B cell (primary cell): ENCODE results near the gene ETV6.

Source experiments
- EZH2 ChIP-seq: IDR thresholded peaks from 2 replicates; pipeline ENCODE4 v1.6.1; 2012; ENCODE audit warnings: borderline replicate concordance, low read depth, mild to moderate bottlenecking, moderate library complexity, low read length; ENCODE audit not compliant: insufficient read depth, poor library complexity, severe bottlenecking
- TF ChIP-seq, protein P1 (sequence below): fragments of 200-600 bp; IDR thresholded peaks from one replicate; pipeline ENCODE4 v1.8.0; 2022; ENCODE audit warnings: antibody characterized with exemption, mild to moderate bottlenecking

- TF ChIP-seq, protein P1, sequence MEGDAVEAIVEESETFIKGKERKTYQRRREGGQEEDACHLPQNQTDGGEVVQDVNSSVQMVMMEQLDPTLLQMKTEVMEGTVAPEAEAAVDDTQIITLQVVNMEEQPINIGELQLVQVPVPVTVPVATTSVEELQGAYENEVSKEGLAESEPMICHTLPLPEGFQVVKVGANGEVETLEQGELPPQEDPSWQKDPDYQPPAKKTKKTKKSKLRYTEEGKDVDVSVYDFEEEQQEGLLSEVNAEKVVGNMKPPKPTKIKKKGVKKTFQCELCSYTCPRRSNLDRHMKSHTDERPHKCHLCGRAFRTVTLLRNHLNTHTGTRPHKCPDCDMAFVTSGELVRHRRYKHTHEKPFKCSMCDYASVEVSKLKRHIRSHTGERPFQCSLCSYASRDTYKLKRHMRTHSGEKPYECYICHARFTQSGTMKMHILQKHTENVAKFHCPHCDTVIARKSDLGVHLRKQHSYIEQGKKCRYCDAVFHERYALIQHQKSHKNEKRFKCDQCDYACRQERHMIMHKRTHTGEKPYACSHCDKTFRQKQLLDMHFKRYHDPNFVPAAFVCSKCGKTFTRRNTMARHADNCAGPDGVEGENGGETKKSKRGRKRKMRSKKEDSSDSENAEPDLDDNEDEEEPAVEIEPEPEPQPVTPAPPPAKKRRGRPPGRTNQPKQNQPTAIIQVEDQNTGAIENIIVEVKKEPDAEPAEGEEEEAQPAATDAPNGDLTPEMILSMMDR = no peak
- TF ChIP-seq EZH2 = no peak
Observed at GRCh38 chr12:11880381-11880780, 230.9 kb downstream of the ETV6 start.
